Kidney epithelial cell (primary cell): Measurements from ENCODE around the gene STAG1. TPM values are rescaled to one million over a fixed set of nuclear protein-coding genes. Genes with fewer than 3 reads are reported as not detected.
A peak's percentile ranks its signal among the peaks of the same experiment; 100 is the strongest.

Source experiments
- DNase-seq: peaks from one replicate; pipeline ENCODE4 v3.0.0-alpha.2; 2010; ENCODE audit warnings: low read depth
- H3K27me3 ChIP-seq: 2 replicates; pipeline ENCODE4 v1.6.0; 2011; ENCODE audit warnings: low read length; ENCODE audit not compliant: control insufficient read depth, insufficient read depth
- H3K36me3 ChIP-seq: 2 replicates; pipeline ENCODE4 v1.5.1; 2011; ENCODE audit warnings: low read length; ENCODE audit not compliant: control insufficient read depth, insufficient read depth
- H3K4me3 ChIP-seq: 2 replicates; pipeline ENCODE4 v1.5.1; 2011; ENCODE audit warnings: low read depth, mild to moderate bottlenecking, control low read depth, low read length
- total RNA-seq: library from RNA; depleted of rRNA; stranded (reverse); fragments of >200 nt; gene quantifications from 2 replicates; pipeline ENCODE4 v1.2.3, GENCODE V29; 2015
- TF ChIP-seq, protein P1 (sequence below): IDR thresholded peaks from 2 replicates; pipeline ENCODE4 v1.5.1; 2011; ENCODE audit warnings: mild to moderate bottlenecking, moderate library complexity, low read length, control low read depth, inconsistent platforms; ENCODE audit not compliant: insufficient read depth, poor library complexity, severe bottlenecking

The STAG1 gene
- total RNA-seq, 1 donor from 2014 or later = 20.7 TPM

DNA sequence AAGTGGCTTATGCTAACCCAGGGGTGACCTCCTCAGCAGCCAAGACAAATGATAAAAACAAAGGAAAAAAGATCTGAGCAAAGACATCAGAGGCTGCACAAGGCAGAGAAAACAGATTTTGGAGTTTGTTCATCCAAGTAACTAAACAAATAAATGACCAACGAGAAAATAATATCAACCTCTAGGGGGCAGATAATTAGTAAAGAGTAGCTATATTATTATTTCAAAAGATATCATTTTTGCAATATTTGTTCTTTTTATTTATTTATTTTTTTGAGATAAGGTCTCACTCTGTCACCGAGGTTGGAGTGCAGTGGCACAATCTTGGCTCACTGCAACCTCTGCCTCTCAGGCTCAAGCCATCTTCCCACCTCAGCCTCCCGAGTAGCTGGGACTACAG is 400.3 kb downstream of the STAG1 start:
- TF ChIP-seq, protein P1, sequence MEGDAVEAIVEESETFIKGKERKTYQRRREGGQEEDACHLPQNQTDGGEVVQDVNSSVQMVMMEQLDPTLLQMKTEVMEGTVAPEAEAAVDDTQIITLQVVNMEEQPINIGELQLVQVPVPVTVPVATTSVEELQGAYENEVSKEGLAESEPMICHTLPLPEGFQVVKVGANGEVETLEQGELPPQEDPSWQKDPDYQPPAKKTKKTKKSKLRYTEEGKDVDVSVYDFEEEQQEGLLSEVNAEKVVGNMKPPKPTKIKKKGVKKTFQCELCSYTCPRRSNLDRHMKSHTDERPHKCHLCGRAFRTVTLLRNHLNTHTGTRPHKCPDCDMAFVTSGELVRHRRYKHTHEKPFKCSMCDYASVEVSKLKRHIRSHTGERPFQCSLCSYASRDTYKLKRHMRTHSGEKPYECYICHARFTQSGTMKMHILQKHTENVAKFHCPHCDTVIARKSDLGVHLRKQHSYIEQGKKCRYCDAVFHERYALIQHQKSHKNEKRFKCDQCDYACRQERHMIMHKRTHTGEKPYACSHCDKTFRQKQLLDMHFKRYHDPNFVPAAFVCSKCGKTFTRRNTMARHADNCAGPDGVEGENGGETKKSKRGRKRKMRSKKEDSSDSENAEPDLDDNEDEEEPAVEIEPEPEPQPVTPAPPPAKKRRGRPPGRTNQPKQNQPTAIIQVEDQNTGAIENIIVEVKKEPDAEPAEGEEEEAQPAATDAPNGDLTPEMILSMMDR = no peak
- H3K27me3 ChIP-seq = no peaks in the 10 kb centered on the region
- no peak for DNase-seq
- H3K4me3 ChIP-seq = no peak overlapping the region
- H3K36me3 ChIP-seq = no peaks in the 10 kb centered on the region

DNA sequence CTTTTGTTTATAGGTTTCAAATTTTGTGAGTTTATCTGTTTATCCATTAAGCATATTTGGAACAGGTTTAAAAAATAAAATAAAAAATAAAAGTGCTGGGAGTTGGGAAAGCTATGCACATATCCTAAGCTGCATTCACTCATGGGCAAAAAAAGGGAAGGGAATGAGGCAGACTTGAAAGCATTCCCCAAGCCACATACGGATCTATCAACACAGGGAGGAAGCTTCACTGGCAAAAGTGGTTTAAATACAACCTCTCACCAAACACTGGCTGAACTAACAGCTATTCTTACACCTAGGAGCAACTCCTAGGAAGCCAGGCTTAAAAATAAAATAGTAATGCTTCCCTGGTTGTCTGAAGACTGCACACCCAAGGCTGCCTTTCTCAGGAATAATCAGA is 400.8 kb downstream of the STAG1 start:
- DNase-seq = no peak
- TF ChIP-seq, protein P1 = no peak
- H3K4me3 ChIP-seq = no peak overlapping the region

GRCh38 chr3:136350557-136350956 is 401.6 kb downstream of the STAG1 start:
- Histone ChIP-seq H3K36me3 (no peaks in the 10 kb centered on the region), H3K4me3 (no peak overlapping the region)
- DNase-seq = no peak

More for the DNA sequence above, 400.8 kb downstream of the STAG1 start:
- Histone ChIP-seq H3K27me3 (no peaks in the 10 kb centered on the region), H3K36me3 (no peaks in the 10 kb centered on the region)

DNA sequence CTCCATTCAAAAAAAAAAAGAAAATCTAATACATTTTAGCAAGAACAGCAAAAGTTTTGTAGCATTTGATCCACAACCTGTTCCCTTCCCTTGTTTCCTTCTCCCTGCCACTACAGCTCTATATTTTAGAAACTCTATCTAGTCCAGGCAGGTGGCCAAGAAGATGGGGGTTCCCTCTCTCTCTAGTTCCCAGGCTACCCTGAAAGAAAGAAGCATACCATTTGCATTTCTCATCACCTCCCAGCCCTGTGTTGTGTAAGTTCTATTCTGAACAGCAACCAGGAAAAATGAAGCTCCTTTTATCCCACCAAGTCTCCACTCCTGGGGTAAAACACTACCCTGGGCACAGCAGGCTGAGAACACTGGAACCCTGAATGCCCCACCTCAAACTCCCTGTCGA is 402.0 kb downstream of the STAG1 start:
- Histone ChIP-seq H3K4me3 (no peak overlapping the region), H3K27me3 (no peaks in the 10 kb centered on the region), H3K36me3 (no peaks in the 10 kb centered on the region)
- DNase-seq = peak; percentile 60
- TF ChIP-seq, protein P1 = no peak

More at GRCh38 chr3:136350557-136350956, 401.6 kb downstream of the STAG1 start:
- TF ChIP-seq, protein P1 = no peak
- no peaks in the 10 kb centered on the region for H3K27me3 ChIP-seq

GRCh38 chr3:136346486-136346885 is 405.7 kb downstream of the STAG1 start:
- DNase-seq = no peak
- Histone ChIP-seq H3K36me3 (no peaks in the 10 kb centered on the region), H3K4me3 (no peak overlapping the region), H3K27me3 (no peaks in the 10 kb centered on the region)
- TF ChIP-seq, protein P1 = no peak

DNA sequence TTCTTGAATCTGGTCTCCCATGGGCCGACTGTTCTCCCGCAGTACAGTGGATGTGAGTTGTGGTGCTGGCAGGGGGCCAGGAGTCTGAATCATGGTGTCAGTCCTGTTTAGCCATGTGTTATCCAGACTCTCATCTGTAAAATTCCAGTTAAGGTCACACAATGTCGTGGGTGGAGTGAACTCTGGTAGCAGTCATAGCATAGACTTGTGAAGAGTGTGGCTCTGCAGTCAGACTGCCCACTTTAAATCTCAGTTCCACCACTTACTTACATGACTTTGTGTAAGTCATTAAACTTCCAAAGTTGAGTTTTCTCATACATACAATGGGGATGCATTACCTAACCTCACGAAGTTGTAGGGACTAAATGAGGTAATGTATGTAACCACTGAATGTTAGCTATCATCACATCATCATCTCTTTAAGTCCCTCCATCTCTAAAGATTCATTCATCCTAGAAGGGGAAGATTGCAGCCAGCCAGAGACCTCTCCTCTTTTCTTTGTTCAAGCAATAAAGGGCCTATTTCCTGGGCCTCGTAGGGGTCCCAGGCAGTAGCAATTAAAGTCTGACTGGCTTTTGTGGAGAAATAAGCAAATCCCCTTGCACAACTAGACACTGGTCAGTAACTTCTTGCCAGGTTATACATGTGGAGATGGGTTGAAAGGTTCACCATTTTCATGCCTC is 408.2 kb downstream of the STAG1 start:
- no peak overlapping the region for H3K4me3 ChIP-seq
- DNase-seq = peak; percentile 65
- H3K36me3 ChIP-seq = no peaks in the 10 kb centered on the region
- TF ChIP-seq, protein P1 = no peak
- H3K27me3 ChIP-seq = no peaks in the 10 kb centered on the region
